ENCODE data around the gene ADGRD1.
A peak's percentile ranks its signal among the peaks of the same experiment; 100 is the strongest.
"Not testable (repeated sequence)": the region's sequence is repeated elsewhere in the genome, so short reads cannot be mapped to it uniquely, and the experiment has no call there.

The ADGRD1 gene

DNA sequence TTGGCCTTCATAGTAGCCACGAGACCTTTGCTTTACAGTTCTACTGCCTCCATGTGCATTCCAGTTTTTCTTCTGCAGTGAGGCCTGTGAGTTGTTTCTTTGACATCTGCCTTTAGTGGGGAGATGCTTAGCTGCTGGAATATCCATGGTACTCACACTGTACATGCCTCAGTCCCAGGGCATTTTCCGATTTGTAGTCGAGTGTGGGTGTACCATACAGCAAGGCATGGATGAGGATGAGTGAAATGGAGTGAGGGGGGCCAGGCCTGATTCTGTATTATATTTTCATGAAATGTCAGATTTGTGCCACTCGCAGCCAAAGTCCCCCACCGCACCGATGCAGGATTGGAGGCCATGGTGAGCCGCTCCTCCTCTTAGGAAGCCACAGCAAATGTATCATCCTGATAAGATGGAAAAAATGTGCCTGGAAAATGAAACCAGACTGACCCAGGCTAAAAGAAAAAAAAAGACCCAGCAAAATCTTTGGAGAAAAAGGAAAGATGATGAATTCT lies 173.0 kb downstream of the ADGRD1 start:
- no peak for DNase-seq

- DNase-seq: no peak
Observed at GRCh38 chr12:131128556-131128955, 174.8 kb downstream of the ADGRD1 start.

GRCh38 chr12:131128966-131129619 lies 175.4 kb downstream of the ADGRD1 start:
- DNase-seq: not testable (repeated sequence)

DNA sequence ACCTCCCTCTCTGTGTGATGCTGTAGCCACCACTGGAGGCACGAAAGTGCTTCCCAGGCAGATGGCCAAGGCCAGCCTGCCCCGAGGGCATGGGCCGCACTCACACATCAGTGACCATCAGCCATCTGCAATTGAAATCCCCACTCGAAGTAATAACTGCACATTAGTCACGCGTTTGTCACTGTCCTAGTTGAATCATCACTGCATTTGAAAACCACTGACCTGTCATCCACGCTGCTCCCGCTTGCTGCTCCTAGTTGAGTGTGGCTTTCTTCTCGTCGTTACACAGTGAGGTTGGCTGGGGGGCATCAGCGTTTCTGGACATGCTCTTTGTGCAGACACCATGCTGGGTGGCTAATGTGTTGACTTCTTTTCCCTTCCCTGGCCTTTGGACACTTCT lies 176.1 kb downstream of the ADGRD1 start:
- no peak for DNase-seq

DNA sequence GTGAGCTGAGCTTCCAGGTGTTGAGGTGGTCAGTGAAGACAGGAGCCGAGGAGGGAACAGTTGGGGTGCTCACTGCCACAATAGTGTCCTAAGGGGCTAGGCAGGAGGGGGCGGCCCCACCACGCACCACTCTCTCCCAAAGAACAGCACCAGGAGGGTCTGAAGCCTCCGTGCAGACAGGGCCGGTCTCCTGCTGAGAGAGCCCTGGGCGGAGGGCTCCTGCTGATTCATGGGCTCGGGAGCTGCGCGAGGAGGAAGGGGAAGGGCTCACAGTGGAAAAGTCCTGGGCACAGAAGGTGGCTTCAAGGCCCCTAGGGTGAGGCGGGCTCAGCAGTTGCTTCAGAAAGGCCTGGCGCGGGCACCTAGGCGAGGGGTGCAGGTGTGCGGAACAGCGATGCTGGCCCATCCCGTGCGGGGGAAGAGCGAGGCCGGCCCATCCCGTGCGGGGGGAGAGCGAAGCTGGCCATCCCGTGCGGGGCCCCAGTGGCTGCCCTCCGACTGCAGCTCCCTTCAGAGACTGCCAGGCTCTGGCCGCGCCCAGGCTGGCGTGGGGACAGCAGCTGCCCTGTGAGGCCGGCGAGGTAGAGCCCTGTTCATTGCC lies 176.7 kb downstream of the ADGRD1 start:
- no peak for DNase-seq

DNA sequence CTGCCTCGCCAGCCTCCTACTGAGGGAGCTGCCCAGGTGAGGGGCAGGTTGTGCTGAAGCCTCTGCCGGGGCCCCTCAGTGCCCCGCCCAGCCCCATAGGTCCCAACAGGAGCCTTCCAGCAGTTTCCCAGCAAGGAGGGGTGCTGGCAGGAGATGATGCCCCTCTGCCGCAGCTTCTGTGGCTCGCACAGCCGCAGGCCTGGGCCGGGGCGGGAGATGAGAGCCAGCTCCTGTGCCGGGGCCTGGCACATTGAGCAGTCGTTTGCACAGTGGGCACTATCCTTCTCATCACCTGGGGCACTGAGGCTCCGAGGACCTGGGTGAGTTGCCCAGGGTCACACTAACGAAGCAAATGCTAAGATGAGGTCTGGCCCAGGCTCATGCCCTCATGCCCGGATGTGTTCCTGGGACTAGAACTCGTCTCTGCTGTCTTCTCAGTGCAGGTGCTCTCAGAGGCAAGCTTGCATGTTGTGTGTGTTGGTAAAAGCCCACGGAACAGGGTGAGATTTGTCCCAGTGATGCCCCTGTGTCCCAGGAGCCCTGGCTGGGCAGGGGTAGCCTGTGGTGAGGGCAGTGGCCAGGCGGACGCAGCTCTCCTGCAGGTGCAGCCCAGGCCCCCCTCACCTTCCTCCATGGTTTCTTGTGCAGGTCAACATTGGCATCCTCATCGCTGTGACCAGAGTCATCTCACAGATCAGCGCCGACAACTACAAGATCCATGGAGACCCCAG lies 177.5 kb downstream of the ADGRD1 start:
- no peak for DNase-seq

GRCh38 chr12:131131808-131132117 lies 178.1 kb downstream of the ADGRD1 start:
- DNase-seq: no peak

GRCh38 chr12:131132118-131132892 lies 178.6 kb downstream of the ADGRD1 start:
- DNase-seq: peak; percentile 36

DNA sequence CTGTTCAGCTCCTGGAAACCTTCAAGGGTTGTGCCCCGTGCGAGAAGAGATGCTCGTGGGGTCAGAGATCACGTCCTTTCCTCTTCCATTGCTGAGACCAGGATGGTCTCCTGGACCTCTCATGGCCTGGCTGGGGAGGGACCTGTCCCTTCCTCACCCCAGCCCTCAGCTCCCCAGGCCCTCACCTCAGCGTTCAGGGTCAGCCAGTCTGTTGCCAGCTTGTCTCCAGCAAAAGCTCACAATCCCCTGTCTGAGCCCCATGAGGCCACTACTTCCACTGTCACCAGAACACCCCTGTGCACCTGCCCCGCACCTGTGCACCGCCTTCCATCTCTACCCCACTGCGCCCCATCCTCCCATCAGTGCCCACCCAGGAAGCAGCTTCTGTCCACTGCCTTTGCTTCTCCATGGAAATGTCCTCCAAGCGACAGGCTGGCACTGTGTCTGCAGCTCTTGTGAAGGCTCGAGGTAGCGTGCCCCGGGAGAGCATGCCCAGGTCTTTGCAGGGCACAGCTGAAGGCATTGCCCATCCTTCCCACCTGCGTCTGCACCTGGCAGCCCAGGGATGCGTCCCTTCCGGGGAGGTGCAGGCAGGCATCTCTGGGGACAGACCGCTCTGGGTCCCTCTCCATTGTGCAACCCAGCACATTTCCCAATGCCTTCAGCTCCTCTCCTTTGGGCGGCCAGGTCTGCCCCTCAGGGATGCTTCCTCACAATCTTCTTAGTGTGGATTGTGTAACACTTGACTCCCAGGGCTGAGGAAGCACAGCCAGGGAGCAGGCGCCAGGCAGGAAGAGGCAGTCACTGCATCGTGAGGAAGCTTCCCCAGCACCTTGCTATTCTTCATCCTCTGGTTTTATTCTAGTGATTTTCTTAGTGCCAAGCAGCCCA lies 179.6 kb downstream of the ADGRD1 start:
- DNase-seq: no peak

DNA sequence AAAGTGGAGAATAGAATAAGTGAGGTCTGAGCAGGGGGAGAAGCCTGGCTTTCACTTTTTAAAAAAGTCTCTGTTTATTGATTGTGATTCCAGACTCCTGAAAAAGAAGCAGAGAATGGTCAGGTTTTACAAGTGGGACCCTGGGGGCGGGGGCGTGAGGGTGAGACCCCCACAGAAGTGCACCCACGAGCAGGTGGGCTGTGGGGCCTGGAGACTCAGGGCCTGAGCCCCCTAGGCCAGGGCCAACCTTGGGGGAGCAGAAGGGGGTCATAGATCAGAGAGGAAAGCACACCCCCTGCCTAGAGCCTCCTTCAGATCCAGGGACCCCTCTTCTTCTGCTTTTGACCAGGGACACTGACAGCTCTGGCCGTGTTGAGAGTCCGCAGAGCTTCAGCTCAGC lies 180.3 kb downstream of the ADGRD1 start:
- no peak for DNase-seq

- no peak for DNase-seq
Observed at GRCh38 chr12:131134523-131135310, 181.0 kb downstream of the ADGRD1 start.

- DNase-seq: no peak
Observed at GRCh38 chr12:131135311-131135785, 181.6 kb downstream of the ADGRD1 start.

GRCh38 chr12:131135786-131136538 lies 182.3 kb downstream of the ADGRD1 start:
- no peak for DNase-seq

DNA sequence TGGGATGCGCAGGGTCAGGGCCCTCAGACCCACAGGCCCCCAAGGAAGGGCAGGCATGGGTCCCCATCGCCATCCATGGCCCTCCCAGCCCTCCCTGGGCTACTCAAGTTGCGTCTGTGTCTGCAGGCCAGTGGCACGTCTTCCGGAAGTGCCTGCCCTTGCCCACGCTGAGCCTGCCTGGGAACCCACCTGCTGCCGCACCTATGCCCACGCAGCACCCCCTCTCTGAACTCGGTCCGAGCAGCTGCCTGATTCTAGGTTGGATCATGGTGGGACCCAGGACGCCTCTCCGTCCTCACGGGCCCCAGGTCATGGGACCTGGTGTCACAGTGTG lies 182.8 kb downstream of the ADGRD1 start:
- DNase-seq: no peak

DNA sequence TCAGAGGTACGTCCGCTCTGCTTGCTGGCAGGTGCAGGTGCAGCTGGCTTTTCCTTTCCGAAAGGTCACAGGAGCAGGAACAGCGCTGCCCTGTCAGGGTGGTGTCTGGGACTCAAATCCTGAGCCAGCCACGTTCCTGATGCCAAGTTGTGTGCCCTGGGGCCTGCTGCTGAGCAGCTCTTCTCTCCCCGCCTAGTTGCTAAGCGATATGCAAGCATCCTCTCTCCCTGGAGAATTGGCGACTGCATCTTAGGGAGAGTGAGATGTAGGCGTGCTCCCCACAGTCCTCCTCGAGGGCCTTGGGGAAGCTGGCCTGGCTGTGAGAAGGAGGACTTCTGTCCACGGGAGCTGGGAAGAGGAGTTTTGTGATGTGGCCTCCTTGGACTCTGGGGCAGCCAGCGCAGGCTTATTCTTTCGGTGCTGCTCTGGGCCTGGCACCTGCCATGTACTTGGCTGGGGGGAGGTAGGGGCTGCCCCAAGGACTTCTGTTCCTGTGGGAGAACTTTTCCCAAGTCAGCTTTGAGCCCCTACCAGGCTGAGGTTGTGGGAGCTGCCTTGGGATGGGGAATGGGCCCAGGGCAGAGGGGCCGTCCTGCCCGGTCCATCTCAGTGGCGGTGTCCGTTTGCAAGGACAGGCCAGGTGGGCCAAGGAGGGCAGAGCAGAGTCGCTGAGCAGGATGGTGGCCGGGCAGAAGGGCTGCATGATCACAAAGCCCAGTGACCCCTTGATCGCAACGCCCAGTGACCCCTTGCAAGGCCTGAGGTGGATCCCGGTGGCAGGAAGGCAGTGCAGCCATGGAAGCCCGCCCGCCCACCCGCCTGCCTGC lies 183.5 kb downstream of the ADGRD1 start:
- no peak for DNase-seq

GRCh38 chr12:131137836-131138637 lies 184.3 kb downstream of the ADGRD1 start:
- no peak for DNase-seq

- DNase-seq: no peak
Observed at GRCh38 chr12:131138638-131139362, 185.1 kb downstream of the ADGRD1 start.
